ENCODE results near the gene TTC33.

Gene TTC33

DNA sequence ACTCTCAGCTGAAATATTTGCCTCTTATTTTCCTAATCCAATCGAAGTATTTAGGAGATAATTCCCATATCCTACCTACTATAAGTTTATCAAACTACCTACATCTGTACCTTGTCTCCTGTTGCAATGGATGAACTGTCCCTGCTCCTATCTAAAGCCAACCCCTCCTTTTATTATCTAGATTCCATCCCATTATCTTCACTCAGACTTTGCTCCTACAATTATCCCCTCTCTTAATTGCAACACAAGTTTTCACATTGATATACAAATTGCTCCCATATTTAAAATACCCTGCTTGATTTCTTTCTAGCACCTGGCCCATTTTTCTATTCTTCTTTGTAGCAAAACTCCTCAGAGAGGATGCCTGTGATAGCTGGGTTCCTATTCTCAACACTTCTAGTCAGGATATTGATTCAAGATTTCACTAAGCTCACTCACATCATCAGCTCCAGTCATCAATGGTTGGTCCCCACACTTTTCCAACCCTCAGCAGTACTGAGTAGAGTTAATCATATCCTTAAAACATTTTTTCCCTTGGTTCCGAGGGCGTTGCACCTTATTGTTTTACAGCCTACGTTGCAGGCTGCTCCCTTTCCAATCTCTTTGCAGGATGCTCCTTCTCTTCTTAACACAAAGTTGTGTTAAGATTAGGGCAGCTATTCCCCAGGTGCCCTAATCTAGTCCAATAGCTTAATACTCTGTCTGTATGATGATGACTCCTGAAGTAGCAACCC is 253.9 kb downstream of the TTC33 start:
- DNase-seq, result no peak

GRCh38 chr5:40499518-40500273 is 256.1 kb downstream of the TTC33 start:
- DNase-seq, result no peak

DNA sequence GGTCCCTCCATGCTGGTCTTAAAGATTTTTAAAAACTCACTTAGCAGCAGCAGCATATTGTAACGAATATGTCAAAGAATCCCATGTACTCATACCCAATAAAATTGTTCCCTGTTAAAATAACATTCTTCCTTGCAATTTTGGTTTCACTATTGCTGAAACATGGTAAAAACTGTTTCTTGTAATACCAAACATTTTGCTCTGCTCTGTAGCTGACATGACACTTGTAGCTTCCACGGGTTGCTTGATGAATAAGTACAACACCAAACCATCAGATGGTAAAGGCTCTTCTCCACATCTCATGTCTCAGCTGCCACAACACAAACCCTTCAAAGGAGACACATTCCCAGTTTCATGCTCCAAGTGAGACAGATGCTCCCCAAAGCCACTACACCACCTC is 256.8 kb downstream of the TTC33 start:
- DNase-seq, result no peak

- DNase-seq, result no peak
Observed at GRCh38 chr5:40497573-40497972, 258.2 kb downstream of the TTC33 start.

DNA sequence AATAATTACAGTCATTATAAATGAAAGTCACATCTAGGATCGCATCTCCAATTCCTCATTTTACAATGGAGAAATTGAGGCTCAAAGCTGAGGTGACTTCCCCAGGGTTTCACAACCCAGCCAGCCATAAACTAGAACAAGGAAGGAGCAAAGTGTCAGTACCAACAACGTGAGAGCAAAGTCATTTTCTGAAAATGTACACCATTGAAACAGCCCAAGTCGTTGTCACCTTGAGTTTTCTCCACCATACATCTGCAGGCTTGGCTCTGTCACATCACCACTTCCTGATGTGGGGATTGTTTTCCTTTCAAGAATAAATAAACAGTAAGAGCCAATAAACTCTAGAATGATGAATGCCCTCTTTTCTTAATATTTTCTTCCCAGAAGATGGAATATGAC is 260.5 kb downstream of the TTC33 start:
- DNase-seq, result no peak

- no peak for DNase-seq
Observed at GRCh38 chr5:40494631-40495236, 261.0 kb downstream of the TTC33 start.

DNA sequence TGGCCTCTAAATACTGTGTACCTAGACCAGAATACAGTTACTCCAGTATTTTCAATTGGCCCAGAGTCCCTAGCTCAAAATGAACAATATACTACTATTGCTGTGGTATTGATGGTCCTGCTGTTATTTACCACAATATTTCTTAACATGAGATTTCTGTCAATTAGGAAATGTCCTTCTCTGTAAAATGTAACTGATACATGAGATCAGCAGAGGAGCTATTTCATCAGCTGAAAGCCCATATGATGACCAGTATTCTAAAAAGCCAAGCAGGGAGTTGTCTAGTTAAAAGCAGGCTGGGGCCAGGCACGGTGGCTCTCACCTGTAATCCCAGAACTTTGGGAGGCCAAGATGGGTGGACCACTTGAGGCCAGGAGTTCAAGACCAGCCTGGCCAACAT is 263.7 kb downstream of the TTC33 start:
- DNase-seq, result no peak

DNA sequence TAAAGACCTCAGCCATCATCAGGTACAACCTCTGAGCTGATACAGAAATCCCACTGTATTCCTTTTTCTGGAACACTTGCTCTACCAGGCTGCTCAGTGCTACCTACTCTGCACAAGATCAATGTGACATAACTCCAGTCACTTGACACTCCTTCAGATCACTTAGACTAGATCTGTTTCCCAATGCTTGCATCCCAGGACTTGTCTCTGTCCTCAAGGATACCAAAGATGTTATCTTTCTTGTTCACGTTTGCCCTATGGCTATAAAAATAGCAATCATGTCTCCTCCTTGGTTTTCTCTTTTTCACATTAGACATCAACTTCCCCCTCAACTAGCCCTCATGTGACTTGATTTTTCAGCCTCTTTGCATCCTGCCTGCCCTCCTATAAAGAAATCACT is 264.1 kb downstream of the TTC33 start:
- no peak for DNase-seq

- DNase-seq, result no peak
Observed at GRCh38 chr5:40490464-40491111, 265.2 kb downstream of the TTC33 start.

DNA sequence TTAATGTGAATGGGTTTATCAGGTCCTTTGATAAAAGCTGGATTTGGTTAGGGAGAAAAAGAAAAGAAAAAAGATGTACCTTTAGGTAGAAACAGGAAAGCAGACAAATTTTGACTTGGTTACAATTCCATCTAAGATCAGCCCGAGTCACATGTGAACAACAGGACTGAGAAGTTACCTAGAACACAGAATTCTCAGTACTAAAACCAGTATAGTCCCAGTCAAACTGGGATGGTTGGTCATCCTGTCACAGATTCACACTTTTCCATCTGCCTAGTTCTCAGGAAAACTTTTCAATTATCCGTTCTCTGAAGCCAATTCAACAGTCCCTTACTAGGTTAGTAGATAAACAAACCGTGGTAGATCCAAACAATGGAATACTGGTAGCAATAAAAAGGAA is 266.3 kb downstream of the TTC33 start:
- no peak for DNase-seq

- peak; percentile 67 for DNase-seq
Observed at GRCh38 chr5:40486437-40487275, 269.1 kb downstream of the TTC33 start.

- DNase-seq, result no peak
Observed at GRCh38 chr5:40485021-40485998, 270.5 kb downstream of the TTC33 start.

DNA sequence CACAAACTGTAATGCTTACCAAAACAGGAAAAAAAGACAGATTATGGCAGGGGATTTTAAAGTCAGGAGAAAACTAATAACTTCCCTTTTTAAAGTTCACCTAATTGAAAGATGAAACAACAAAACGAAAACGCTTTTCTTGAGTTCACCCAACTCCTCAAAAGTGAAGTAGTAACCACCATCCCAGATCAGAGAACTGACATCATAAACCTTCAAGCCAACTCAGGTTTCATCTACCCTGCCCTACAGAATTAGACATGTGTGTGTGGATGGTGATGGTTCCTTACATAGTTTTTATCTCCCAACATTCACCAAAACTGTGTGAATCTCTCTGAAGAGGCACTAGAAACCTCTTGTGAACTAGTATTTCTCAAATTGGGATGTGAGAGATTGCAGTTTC is 271.3 kb downstream of the TTC33 start:
- DNase-seq, result no peak

- no peak for DNase-seq
Observed at GRCh38 chr5:40483316-40483715, 272.4 kb downstream of the TTC33 start.

- no peak for DNase-seq
Observed at GRCh38 chr5:40481241-40481640, 274.5 kb downstream of the TTC33 start.

DNA sequence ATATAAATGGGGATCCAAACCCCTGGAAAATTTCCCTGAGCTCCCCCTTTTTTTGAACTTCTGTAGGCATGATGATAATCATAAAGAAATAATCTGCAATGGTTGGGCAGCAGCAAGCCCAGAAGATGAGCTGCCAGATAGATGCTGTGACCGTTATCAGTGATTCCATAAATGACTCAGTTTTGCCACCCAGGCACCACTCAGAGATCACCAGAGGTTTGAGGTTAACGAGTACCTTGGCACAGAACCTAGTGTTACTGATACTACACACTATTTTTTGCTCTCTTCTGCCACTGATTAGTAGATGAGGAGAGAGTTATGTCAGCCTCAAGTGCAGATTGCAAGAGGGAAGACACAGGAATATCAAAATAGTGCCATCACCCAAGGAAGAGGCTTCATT is 275.4 kb downstream of the TTC33 start:
- peak; percentile 61 for DNase-seq

DNA sequence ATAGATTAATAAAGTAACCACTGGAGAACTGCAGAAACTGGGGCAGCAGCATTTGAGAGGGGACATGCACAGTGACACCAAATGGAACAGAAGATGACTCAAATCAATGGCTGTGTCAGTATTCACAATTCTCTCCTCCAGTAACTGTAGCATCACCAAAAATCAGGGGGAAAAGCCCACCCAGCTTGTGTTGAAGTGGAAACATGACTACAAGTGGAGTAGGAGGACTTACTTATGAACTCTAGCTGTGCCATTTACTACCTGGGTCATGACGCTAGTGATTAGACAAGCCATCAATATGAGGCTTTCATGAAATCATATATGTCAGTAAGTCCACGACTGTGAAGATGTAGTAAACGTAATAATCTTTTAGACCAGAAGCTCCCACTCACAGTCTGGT is 275.8 kb downstream of the TTC33 start:
- DNase-seq, result peak; percentile 46

DNA sequence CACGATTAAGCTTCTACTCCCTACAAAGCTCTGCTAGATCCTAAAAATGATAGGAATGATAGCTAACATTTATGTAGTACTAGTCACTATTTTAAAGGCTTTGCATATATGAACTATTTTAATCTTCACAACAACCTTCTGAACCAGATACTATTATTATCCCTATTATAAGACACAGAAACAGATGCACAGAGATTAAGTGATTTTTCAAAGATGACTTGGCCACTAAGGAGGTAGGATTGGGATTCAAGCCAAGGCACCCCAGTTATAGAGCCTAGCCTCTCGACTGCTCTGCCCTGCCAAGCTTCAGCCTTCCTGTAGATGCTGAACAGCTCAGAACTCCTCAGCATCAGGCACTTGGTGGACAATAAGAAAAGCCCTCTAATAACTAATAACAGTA is 277.0 kb downstream of the TTC33 start:
- DNase-seq, result no peak

DNA sequence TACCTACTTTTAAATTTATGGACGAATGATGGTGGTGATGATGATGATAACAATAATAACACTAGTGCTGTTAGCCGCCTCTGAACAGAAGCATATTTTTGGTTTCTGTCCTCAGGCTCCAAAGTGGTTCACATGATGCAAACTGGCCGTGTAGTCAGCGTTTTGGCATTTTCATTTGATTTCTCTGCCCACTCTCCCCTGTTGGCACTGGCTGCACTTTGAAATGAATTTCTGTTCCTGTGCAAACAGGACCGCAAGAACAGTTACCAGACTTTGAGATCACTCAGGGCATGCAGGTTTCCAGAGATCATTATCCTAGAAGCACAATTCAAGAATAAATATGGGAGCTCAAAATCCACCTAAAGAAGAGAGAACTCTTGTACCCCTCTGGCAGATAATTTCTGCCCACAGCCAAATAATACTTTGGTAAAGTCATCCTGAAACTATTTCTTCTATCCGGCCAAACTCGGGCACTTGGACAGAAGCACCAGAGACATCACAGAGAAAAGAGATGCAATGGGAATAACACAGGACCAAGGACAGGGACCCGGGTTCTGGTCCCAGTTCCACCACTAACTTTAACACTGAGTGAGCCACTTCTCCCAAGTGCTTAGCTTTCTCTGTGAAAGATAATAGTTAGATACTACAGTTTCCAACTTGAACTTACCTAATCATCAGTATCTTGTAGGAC is 277.8 kb downstream of the TTC33 start:
- no peak for DNase-seq

GRCh38 chr5:40475561-40475960 is 280.2 kb downstream of the TTC33 start:
- no peak for DNase-seq

GRCh38 chr5:40474250-40474649 is 281.5 kb downstream of the TTC33 start:
- DNase-seq, result no peak

All from stimulated activated CD8-positive, alpha-beta memory T cell treated with anti-CD3 and anti-CD28 coated beads, Interleukin-4, amount 100 ng/mL, for 48 hours (primary cell).